ENCODE measurements around the gene PRAC1. TPM values are rescaled to one million over a fixed set of nuclear protein-coding genes. Genes with fewer than 3 reads are reported as not detected.

PRAC1 gene
- total and polyA plus RNA-seq, 12 donors = 2.7 TPM; not detected in 11

- Histone ChIP-seq H3K27ac (no peak overlapping the region), H3K27me3 (peaks cover 98% of the 10 kb centered on the region), H3K36me3 (replicated peaks in 1 of 2) (no peaks in the 10 kb centered on the region), H3K4me1 (replicated peaks in 1 of 2) (no peaks in the 10 kb centered on the region), H3K4me3 (no peak overlapping the region), H3K9me3 (replicated peaks in 1 of 3) (no peaks in the 10 kb centered on the region)
- 47 to 62% (median 55%) methylated on average over 4 of the region's 4 CpGs for WGBS, 4 donors
- DNase-seq = no peak
- intact Hi-C loops (cut with DNase I) = no loop called here
- TF ChIP-seq POLR2A (IDR thresholded peaks at IDR 0.05) = no peak
- no peak for TF ChIP-seq CTCF (IDR thresholded peaks at IDR 0.05)
Measured at GRCh38 chr17:48737330-48738043, 15.2 kb upstream of the PRAC1 start.

- 2 to 13% (median 7%) methylated on average over 7 of the region's 7 CpGs for WGBS, 4 donors
- Histone ChIP-seq H3K27ac (no peak overlapping the region), H3K4me1 (replicated peaks in 1 of 2) (no peaks in the 10 kb centered on the region), H3K4me3 (no peak overlapping the region), H3K9me3 (replicated peaks in 1 of 3) (no peaks in the 10 kb centered on the region), H3K36me3 (replicated peaks in 1 of 2) (no peaks in the 10 kb centered on the region), H3K27me3 (peaks cover 96% of the 10 kb centered on the region)
- no peak for DNase-seq
- intact Hi-C loops (cut with DNase I) = no loop called here
- TF ChIP-seq POLR2A (IDR thresholded peaks at IDR 0.05) = no peak
- TF ChIP-seq CTCF (IDR thresholded peaks at IDR 0.05) = no peak
Measured at GRCh38 chr17:48735062-48735351, 12.7 kb upstream of the PRAC1 start.

GRCh38 chr17:48734333-48735061, 12.2 kb upstream of the PRAC1 start:
- no peaks in the 10 kb centered on the region for H3K9me3 ChIP-seq (replicated peaks in 1 of 3)
- no peak overlapping the region for H3K27ac ChIP-seq
- no peak for TF ChIP-seq CTCF (IDR thresholded peaks at IDR 0.05)
- TF ChIP-seq POLR2A (IDR thresholded peaks at IDR 0.05) = no peak
- H3K36me3 ChIP-seq (replicated peaks in 1 of 2) = no peaks in the 10 kb centered on the region
- 10 to 21% (median 15%) methylated on average over 12 to 14 of the region's 14 CpGs for WGBS, 4 donors
- H3K4me1 ChIP-seq (replicated peaks in 1 of 2) = no peaks in the 10 kb centered on the region
- intact Hi-C loops (cut with DNase I) = no loop called here
- H3K4me3 ChIP-seq = no peak overlapping the region
- no peak for DNase-seq
- peaks cover 96% of the 10 kb centered on the region for H3K27me3 ChIP-seq

GRCh38 chr17:48733632-48734328, 11.5 kb upstream of the PRAC1 start:
- 15 to 24% (median 19%) methylated on average over 17 to 22 of the region's 22 CpGs for WGBS, 4 donors

More at GRCh38 chr17:48733632-48734328, 11.5 kb upstream of the PRAC1 start:
- intact Hi-C loops (cut with DNase I) = no loop called here
- Histone ChIP-seq H3K27me3 (peaks cover 95% of the 10 kb centered on the region), H3K36me3 (replicated peaks in 1 of 2) (no peaks in the 10 kb centered on the region), H3K27ac (no peak overlapping the region), H3K9me3 (replicated peaks in 1 of 3) (no peaks in the 10 kb centered on the region), H3K4me3 (no peak overlapping the region), H3K4me1 (replicated peaks in 1 of 2) (no peaks in the 10 kb centered on the region)
- TF ChIP-seq CTCF (IDR thresholded peaks at IDR 0.05) (no peak), POLR2A (IDR thresholded peaks at IDR 0.05) (no peak)
- no peak for DNase-seq

All from adrenal gland (tissue), 12 donors.